HG03196 (cell line): ENCODE data around the gene PAWR.

ENCODE experiments used
- ATAC-seq: cut with Tn5 transposase; IDR thresholded peaks from one replicate; pipeline ENCODE4 v1.9.1; 2021; ENCODE audit not compliant: unreplicated experiment

Gene PAWR, protein sequence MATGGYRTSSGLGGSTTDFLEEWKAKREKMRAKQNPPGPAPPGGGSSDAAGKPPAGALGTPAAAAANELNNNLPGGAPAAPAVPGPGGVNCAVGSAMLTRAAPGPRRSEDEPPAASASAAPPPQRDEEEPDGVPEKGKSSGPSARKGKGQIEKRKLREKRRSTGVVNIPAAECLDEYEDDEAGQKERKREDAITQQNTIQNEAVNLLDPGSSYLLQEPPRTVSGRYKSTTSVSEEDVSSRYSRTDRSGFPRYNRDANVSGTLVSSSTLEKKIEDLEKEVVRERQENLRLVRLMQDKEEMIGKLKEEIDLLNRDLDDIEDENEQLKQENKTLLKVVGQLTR

GRCh38 chr12:79690638-79691510 lies at the start of gene PAWR:
Gene PAWR, minus strand, starts transcription at chr12:79690964. Its CDS starts 720 bp downstream, at chr12:79690244.
- ATAC-seq = peak; percentile 57

DNA sequence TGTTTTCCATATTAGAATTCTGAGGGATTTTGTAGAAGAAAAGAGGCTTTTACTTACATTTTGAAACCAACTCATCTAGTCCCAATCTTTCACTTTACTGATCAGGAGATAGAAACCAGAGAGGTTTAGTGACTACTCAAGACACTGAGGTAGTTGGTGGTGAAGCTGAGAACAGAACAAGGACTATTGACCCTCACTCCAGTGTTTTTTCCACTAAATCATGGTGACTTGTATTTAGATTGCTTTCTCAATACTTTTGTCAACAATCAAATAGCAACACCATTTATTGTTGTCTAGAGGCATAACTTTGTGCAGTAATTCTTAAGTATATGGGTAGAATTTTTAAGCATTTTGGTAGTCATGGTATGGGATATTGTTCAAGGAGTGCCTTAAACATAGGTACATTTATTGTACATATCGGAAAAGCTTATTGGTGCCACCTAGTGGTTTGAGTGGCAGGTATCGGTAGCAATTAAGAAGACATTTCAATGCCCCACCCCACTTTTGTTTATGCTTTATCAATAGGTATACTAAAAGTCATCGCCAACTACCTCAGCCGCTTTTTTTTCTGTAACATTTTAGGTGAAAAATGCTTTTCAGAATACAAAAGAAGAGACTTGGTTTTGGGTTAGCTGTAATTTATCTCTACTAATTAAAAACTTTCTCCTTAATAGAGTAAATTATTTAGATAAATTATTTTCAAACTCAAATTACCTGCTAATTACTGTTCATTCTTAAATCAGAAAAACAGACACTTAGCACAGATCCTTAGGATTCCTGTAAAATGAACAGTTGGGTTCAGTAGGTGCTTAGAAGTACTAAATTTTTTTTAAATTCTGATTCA lies 47.3 kb upstream of the PAWR start:
- no peak for ATAC-seq

- ATAC-seq = no peak
Measured at GRCh38 chr12:79732638-79733037, 41.9 kb upstream of the PAWR start.

DNA sequence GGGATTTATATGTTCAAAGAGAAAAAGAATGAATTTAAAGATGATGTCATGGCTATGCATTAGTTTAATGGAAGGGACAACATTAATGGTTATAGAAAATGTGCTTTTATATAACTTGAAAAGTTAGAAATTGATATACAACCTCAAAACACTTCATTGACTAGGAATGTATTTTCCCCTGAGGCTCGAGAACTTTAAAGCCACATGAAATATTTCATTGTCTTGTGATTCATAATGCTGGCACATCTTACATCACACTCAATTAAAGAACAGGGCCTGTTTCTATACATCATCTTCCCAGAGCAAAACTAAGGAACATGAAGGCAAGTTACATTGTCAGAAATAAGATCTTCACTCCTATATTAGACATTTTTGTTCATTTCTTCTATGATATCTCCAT lies 35.2 kb upstream of the PAWR start:
- ATAC-seq = no peak

DNA sequence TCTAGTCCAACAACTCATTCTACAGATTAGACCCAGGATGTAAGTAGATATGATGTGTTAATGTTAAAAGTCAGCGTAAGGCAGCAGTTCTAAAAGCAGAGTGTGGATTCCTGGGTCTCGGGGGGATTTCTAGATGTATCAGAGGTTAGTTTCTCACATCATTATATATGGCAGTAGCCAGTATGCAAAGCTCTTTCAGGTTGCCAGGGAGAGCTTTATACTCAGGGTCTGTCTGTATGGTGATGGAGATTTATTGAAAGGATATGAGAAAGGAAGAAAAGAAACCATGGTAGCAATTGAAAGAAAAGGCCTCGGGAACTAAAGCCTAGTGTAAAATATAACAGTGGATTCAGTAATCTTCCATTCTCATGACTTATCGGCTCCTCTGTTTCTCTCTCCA lies 26.2 kb upstream of the PAWR start:
- ATAC-seq = no peak

DNA sequence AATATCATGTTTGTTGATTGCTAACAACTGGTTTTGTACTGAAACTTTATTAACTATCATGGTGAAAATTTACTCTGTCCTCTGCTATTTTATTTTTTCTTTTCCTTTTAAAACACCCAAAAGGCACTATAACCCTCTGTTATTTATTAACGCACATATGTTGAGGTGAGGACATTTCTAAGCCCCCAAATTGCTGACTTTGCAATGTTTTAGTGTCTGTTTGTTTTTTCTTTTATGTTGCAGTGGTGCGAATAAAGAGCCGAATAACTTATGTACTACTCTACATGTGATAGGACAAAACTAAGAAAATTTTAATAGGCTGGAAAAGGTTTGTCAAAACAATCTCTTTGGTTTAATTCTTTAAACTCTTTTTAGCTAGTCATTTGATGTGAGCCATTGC lies 24.5 kb upstream of the PAWR start:
- no peak for ATAC-seq

DNA sequence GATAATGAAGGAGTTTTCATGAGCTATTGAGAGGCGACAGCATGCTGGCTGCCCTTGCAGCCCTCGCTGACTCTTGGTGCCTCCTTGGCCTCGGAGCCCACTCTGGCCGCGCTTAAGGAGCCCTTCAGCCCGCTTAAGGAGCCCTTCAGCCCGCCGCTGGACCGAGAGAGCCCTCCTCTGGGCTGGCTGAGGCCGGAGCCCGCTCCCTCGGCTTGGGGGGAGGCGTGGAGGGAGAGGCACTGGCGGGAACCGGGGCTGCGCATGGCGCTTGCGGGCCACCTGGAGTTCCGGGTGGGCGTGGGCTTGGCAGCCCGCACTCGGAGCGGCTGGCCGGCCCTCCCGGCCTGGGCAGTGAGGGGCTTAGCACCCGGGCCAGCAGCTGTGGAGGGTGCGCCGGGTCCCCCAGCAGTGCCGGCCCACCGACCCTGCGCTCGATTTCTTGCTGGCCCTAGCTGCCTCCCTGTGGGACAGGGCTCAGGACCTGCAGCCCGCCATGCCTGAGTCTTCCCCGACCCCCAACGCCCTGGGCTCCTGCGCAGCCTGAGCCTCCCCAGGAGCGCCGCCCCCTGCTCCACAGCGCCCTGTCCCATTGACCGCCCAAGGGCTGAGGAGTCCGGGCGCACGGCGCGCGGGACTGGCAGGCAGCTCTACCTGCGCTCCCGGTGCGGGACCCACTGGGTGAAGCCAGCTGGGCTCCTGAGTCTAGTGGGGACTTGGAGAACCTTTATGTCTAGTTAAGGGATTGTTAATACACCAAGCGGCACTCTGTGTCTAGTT lies 20.1 kb upstream of the PAWR start:
- no peak for ATAC-seq

- ATAC-seq = no peak
Measured at GRCh38 chr12:79707830-79708229, 17.1 kb upstream of the PAWR start.

- no peak for ATAC-seq
Measured at GRCh38 chr12:79706676-79707075, 15.9 kb upstream of the PAWR start.

DNA sequence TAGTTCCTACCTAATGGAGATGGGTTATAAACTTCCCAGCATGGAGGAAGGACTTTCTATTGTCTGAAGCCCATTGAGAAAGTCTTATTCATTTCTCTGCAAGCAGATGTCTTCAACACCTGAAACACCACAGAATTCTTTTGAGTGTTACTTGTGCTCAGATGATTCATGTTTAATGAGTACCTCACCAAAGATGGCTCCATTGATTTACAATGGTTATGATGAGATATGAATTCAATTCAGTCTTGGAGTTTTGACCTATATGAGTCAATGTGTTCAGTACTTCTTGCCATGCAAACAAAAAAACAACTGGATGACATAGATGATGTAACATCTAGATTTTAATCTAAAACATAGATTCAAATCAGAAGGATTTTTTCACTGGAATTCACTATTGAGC lies 15.4 kb upstream of the PAWR start:
- ATAC-seq = no peak

DNA sequence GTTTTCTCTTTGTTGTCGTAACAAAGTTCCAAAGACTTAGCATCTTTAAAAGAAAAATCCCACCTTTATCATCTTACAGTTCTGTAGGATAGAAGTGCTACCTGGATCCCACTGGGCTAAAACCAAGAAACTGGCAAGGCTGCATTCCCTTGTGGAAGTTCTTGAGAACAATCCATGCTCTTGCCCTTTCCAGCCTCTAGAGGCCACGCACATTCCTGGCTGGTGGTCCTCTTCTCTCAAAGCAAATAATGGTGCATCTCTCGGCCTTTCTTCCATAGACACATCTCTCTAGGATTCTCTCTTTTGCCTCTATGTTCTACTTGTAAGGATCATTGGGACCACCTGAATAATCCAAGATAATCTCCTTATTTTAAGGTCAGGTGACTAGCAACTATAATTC lies 8.2 kb upstream of the PAWR start:
- ATAC-seq = no peak

DNA sequence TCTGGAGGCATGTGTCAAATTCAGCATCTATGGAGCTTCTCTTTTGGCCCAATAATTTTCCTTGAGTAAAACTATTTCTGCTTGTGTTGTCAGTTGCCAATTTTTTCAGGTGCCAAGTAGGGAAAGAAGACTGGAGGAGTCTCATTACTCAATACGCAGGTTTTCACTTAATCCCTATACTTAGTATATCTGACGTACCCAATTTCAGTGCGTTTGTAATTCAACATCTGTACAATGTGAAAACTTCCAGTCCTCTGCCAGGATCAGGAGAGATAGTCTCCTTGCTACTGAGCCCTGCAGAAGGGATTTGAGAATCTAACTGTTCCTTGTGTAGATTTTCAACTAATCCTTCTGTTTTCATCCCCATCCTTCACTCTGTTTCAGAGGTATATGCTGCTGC lies 5.7 kb upstream of the PAWR start:
- no peak for ATAC-seq

GRCh38 chr12:79692860-79693577 lies 2.3 kb upstream of the PAWR start:
- ATAC-seq = no peak

DNA sequence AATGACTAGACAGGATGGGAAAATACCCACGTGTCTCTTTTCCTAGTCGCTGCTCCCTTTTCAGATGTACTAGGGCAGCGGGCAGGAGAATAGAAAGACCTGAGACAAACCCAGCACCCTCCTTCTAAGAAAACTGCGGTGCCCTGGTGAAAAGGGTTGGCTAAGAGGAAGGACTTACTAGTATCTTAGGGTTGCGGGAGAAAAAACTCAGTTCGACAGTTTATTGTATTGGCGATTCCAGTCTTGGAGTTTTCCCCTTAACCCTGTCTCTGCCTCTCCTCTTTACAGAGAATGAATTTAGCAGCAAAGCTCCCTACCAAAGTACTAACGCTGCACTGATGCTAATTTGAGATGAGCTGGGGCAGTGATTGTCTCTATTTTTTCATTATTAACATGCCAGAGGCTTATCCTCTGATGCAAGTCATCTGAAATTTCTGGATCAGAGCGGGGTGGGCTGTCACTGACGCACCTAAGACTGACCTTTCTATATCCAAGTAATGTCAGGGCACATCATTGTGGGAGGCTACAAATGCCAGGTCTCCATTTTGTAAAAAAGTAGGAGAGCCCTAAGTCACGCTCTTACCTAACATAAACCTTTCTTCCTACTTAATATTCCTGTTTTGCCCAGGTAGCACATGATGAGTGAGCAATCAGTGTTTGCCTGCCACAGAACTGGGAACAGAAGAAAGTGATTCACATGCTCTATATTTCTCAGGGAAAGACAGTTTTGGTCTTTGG lies 916 bp upstream of the PAWR start:
- no peak for ATAC-seq

GRCh38 chr12:79690142-79690637 lies 574 bp downstream of the PAWR start:
- peak; percentile 22 for ATAC-seq

DNA sequence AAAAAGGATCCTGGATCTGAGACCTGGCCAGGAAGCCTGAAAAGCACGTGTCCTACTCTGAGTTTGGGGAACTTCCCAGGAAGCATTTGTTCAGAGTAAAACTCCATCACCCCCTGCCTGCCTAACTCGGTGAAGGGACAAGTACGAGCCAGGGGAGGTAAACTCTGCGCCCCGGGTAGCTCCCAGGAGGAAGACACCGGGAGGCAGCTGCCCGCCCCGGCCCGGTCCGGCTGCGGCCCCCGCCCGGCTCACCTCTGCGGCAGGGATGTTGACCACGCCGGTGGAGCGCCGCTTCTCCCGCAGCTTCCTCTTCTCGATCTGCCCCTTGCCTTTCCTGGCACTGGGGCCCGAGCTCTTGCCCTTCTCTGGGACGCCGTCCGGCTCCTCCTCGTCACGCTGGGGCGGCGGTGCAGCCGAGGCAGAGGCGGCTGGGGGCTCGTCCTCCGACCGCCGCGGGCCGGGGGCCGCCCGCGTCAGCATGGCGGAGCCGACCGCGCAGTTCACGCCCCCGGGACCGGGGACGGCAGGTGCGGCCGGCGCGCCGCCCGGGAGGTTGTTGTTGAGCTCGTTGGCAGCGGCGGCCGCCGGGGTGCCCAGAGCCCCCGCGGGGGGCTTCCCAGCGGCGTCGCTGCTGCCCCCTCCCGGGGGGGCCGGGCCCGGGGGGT lies 1.2 kb downstream of the PAWR start:
- ATAC-seq = peak; percentile 21

DNA sequence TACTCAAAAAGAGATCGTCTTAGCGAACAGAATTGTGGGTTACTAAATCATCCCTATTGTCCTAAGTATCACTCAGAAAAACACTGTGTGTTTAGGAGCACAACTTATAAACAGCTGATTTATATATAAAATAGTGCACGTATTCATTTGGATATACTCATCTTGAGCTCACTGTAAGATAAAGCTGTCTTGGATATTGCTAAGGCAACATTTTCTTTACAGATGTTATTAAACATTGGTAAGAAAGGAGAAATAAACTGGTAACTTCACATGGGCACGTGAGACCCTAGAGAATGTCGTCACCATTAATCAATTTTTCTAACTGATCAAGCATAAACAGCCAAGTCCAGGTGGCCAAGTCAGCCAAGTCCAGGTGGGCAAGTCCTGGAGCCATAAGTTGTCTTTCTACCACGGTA lies 1.7 kb downstream of the PAWR start:
- ATAC-seq = no peak

DNA sequence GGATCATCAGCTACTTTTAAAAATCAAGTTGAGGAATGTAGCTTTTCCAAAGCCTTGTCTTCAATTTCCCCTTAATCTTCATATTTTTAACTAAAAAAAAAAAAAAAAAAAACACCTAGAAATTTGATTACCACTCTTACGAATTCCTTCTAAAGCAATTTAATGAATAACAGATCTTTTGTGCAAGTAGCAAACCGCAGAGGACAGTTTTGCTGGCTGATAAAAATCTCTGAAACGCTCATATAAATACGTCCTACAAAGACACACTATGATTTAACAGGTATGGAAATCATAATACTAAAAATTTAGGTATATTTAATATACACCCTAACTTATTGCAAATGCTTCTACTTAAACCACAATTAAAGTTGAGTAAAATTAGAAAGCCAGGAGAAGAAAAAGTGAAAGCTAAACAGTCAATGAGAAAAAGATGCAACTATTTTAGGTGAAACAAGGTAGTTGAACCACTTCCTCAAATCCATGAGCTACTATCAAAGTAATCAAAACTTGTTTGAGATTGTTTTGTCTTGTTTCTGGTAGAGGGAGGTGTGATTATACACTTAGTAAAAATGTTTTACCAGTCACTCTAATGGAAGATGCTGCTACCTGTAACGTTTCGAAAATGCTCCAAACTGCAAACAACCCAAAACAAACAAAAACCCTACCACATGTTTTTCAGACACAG lies 2.2 kb downstream of the PAWR start:
- ATAC-seq = peak; percentile 19
